Measurements from ENCODE around the gene AADACL4. TPM values are rescaled to one million over a fixed set of nuclear protein-coding genes. Genes with fewer than 3 reads are reported as not detected.

Gene AADACL4
- total and polyA plus RNA-seq, 2 of the 8 experiments (the other 6 are each of a cell fraction or from before 2014, with no cell fraction given), result 0.08 TPM; not detected in 1

- TF ChIP-seq MAX (IDR thresholded peaks at IDR 0.05), result 0 out of 2 replicates have a peak, but pooled peaks have one; percentile 16
Measured at GRCh38 chr1:12658531-12659453, 14.9 kb downstream of the AADACL4 start (continued).

All from H1 (cell line).